NCI-H446 (cell line): Measurements from ENCODE around the gene CBLB.

Experiments used
- DNase-seq, 2 experiments: peaks; one replicate each; lab custom pipeline; 2025; lab: John Stamatoyannopoulos, UW

Gene CBLB

DNA sequence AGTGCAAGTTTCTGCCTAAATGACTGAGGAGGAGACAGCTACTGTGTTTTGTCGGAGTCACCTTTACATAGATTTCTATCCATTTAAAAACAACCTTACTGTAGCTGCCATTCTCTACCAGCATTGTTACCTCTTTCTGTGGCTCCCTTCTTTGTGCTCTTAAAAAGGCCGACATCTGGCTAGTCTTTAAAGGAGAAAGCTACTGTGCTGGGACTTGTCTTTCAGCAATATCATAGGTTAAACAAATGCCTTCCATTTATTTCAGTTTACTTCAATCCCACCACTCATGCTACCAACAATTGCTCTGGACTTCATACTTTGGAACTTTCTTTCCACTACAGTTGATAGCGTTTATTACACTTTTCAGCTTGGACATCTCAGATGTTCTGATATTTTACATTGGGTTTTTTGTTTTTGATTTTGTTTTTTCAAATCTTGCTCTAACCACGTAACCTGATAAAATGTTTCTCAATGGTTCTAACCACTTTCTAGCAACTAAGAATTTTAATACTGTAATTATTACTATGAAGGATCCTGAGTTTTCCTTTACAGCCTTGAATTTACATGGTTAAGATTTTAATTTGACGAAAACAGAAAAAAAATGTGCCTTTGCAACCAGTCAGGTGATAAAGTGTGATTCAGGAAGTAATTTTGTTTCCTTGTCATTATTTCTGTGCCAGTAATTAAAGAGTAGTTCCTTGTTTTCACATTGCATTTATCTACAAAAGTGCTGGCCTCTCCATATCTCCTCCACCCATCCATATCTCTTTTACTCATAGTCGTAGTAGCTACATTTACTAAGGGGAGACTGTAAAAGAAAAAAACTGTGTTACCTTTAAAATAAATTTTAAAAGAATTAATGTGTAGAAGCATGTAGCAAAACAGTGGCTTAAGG lies 1.3 kb upstream of the CBLB start:
- peak in 1 of 2 experiments; percentile 25 for DNase-seq

DNA sequence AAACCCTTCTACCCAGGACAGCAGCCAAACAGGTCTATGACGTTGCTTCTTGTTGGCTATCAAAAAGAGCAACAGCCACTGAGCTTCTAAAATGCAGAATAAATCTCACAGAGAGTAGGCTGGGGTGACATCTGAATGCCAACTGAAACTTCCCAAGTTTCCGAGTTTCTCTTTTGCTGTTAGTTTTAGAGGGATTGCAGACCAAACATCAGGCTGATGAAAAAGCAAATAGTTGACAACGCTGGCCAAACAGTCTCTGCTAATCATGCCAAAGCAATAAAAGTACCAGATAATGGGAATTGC lies 670 bp upstream of the CBLB start:
- no peak for DNase-seq

DNA sequence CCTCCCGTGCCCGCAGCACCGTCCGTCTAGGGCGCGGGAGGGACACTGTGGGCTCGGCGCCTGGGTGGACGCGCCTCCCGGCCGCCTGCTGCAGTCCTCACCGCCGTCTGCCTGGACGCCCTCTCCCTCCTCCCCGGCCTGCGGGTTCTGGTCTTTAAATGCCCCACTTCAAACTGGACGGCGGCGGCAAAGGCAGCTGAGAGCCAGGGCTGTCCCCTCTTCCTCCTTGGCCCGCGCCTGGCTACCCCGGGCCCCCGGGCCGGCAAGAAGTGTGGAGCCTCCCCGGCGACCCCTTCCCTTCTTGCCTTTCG lies 426 bp downstream of the CBLB start:
- peak in 1 of 2 experiments; percentile 30 for DNase-seq

DNA sequence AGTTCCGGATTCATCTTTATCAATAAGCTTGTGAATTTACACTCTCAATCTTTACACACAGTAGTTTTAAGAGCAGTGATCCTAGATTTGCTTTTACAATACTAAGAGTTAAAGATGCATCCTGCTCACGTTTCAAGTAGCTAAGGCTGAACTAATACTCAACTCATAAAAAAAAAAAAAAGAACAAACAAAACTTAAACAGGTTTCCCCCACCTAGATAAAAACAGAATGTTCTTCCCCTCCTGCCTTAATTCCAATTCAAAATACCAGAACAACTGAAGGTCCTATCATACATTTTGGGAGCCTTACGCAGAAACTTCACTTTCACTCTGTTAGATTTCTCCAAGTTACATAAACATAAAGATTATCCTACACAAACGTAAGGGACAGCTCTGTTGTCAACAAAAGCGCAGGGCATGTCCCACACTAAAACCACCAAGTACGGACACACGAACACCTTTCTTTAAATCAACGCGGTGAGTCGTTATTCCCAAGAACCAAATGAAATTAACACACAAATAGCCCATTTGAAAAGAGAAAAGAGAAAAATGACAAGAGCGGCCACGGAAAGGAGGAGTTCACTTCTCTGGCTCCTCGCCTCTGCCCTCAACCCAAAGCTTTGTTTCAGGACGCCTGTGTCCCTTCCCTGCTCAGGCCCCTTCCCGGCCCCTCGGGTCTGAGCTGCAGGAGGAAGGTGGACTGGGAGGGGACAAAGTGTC lies 941 bp downstream of the CBLB start:
- peak in 1 of 2 experiments; percentile 11 for DNase-seq

DNA sequence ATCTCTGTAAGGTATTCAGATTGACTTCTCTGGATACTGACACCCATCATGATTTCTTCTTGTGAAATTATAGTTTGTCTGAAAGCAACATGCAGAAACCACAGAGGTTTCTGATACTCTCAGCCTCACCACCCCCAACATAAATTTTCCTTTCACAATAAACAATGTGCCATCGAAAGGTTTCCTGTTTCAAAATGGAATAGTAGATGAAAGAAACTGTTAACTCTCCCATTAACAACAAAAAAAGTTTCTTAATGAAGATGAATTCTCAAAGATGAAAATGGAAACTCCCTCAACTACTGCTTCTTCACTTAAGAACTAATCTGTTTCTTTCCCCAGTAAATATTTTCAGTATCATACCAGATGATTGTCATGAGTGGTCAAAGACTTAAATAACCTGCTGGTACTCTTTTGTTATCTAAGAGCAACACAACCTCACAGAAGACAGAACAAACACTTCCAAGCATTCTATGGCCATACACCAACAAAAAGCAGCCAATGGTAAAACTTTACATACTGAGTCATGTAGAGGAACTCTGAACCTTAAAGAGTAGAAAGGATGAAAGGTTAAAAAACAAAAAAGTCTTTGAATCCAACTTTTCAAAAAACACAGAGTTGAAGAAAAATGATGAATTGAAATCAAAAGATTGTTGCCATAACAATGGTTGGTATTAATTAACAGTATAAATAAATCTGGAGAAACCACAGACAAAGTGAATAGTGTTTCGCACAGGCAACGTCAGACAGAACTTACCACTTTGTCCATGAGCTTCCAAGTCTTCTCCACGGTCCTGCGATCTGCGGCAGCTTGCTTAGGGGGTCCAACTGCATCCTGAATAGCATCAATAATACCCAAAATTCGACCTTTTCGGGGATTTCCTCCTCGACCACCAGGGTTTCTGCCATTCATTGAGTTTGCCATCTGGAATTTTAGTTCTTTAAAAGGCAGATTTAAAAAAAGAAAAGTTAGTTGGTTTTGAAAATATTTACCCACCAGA lies 1.9 kb downstream of the CBLB start:
- DNase-seq, result no peak

DNA sequence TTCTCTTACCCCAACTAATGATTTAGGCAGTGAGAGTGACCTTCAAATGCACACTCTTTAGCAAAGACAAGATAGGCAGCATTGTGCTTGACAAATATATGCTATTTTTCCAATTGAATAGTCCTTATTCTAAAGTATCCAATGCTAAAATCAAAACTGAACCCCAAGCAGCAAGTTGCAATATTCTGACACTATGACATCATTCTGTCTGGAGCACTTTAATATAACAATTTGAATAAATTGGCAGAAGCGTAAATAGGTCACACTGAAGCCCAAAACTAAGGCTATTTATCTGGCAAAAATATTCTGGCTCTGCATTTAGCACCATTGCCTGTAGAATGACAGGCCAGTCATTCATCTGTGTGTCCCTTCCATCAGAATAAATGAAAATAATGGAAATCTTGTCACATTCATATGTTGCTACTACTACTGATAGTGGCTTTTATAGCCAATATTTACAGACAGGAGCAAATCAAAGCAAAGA lies 2.9 kb downstream of the CBLB start:
- no peak for DNase-seq

DNA sequence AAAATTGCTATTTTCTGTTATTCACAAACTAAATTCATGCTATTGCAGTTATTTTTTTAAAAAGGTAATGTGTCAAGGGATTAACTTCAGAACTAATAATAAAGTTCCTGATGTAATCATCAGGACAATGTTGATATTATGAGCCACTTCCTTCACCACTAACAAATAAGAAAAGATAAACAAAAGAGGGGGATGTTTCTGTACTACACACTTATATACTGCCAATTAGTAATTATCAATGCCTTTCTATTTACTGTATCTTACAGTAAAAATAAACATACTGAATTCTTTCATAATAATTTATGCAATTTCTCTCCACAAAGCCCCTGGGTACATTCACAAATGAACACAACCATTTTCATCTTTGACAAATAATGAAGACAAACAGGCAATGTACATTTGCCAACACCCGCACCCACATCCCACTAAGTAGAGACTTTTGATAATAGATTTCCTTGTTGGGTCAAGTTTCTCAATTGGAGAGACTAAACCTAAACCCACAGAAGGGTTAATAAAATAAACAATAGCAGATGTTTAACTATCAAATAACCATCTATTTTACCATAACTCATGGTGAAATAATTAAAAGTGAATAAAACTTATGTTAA lies 3.7 kb downstream of the CBLB start:
- no peak for DNase-seq

DNA sequence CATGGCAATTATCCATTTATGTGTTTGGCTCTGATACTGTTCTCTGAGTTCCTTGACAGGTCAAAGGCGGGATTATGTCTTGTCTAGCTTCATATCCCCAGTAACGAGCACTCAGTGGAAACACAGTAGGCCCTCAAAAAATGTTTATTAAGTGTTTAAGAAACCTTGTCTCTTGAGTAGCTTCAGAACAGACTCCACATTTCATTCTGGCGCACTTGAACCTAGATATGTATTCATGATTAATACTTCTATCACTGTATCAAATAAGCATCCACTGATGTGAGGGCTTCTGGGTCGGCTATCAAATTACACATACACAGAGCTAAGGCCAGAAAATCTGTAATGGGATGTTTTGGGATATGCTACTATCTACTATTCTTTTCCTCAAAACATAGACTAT lies 4.6 kb downstream of the CBLB start:
- no peak for DNase-seq

DNA sequence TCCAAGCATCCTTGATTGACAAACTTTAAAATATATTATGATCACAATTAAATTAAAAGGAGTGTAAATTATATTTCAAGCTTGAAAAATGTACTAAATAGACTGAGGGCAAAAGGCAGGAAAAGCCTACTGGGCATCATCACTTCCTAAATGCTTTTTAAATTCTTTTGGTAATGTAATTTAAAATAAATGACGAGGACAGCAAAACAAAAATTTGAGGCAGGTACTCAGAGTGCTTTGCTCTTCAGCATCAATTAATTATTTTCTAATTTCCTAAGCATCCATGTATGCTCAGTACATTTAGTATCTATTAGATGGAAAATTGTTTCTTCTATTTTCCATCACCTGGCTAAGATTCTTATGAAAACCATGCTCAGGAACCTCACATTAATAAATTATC lies 5.2 kb downstream of the CBLB start:
- no peak for DNase-seq

DNA sequence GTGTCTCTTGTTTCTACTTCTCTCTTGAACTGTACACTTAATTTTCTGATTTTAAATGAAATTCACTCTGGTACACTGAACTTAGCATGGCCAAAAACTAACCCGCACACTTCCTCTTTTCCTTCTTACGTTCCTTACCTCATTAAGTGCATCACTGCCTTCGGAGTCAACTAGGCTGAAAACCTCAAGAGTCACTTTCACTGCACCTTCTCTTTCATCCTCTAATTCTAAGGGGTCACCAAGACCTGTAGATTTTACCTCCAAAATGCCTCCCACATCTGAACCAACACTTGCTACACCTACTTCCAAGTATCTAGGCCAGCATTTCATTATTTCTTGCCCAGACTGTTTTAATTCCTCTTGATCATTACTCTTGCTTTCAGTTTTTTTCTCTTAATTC lies 6.6 kb downstream of the CBLB start:
- no peak for DNase-seq

DNA sequence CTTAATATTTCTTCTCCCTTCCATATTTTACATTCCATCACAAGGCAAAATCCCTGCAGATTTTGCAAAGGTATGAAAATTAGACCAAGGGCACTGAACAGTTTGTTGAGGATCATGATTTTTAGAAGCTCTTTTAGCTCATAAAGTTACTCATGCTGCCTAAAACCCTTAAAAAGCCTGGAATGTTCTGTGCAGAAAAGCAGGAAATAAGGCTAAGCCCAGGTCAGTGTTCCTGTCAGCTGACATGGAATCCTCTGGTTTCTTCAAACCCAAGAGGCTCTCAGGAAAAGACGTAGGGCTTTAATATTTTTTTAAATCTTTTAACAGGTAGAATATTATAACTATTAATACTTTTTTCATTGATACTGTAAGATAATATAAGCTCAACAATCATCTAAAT lies 8.2 kb downstream of the CBLB start:
- no peak for DNase-seq

DNA sequence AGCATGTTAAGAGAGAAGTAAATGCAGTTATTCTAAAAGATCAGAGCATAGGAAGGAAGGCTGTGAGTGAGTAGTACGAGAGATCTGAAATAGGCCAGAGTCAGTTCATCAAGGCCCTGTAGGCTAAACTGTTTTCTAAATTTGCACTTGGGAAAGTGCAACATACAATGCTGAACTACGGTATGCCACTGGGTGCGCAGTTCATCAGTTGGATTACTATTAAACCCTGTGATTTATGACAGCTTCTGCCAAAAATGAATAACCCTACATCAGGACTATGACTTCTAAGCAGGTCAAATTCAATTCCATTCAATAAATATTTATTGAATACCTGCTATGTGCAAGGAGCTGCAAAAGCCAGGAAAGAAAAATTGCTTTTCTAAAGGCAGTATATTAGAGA lies 10.8 kb downstream of the CBLB start:
- DNase-seq, result no peak

DNA sequence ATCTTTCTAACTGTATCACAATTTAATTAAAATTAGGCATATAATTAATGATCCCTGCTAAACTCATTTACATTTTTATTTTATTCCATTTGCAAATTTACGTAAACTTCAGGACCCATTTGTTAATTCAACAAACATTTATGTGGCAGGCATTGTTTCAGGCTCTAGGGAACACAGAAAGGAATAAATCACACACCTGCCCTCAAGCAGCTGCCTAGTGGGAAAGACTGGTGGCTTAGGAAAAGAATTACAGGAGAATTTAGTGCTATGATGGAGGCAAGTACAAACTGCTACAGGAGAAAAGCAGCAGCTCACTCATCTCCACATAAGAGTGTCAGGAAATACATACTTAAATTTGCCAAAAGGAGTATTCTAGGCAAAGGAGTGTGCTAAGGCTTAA lies 11.2 kb downstream of the CBLB start:
- DNase-seq, result no peak

DNA sequence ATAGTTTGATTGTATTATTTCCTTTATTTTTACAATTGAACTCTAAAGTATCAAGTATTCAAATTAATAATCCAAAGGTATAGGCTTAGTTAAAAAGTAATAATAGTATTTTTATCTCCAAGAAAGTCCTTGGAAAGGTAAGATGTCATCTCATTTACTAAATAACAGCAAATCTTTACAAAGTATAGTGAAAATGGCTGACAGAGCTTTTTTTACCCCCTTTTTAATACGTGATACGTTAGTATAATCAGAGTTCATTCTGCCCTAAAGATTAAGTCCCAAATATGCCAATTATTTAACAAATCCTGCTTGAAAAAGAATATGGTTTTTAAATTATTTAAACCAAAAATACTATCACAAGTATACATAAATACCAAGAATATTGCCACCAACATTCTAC lies 12.2 kb downstream of the CBLB start:
- DNase-seq, result no peak

DNA sequence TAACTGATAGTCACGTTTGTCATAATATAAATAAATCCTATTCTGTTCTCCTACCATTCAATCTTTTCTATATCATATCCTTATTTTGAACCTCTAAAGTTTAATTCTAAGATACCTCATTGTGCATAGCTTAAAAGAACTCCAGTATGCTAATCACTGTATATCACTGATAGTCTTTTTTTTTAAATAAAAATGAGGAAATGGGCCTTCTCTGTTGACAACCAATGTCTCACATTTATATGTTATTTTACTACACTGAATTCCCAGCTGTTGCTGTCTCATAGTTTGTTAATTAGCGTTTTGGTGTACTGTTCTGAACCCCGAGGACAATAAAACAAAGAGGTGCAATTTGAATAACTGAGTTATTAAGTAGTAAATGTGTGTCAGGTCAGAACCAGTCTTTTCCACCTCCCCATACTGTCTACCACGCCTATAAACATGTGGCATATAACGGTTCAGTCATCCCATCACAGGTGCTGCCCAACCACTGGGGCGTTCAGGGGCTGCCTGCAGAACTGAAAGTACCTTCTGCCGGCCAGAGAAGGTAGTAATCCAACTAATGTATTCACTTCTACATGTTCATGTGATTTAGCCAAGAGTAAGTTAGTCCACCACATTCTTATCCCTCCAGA lies 14.9 kb downstream of the CBLB start:
- DNase-seq, result no peak

DNA sequence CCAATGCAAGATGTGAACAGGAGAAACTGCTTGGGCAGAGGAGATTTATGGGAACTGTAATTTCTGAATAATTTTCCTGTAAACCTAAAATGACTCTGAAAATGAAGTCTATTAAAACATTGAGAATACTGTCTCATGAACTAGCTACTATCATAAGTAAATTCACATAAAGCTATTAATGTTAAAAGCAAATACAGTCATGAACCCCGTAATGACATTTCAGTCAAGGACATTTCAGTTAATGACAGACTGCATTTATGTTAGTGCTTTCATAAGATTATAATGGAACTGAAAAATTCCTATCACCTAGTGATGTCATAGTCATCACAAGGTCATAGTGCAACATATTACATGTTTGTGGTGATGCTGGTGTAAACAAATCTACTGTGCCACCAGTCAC lies 17.2 kb downstream of the CBLB start:
- no peak for DNase-seq

DNA sequence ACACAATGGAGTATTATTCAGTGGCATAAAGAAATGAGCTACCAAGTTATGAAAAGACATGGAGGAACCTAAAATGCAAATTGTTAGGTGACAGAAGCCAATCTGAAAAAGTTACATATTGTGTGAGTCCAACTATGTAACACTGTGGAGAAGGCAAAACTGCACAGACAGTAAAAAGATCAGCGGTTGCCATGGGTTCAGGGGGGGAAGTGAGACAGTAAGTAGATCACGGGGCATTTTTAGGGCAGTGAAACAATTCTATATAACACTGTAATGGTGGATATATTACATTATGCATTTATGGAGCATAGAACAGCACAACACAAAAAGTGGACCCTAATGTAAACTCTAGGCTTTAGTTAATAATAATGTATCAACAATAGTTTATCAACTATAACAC lies 17.6 kb downstream of the CBLB start:
- no peak for DNase-seq

DNA sequence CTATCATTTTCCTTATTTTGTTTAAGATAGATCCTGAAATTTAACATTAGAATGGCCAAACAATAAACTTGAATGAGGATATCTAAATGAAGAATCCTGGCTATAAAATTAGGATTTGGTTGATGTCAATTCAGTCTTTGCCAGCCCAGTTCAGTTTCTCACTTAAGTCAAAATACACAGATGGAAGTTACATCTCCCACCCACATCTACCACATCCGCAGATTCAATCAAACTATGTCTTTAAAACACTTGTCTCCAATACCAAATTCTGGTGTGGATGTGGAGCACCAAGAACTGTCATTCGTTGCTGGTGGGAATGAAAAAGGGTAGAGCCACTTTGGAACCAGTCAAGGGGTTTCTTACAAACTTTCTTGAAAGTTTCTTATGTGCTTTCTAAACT lies 18.2 kb downstream of the CBLB start:
- DNase-seq, result no peak

DNA sequence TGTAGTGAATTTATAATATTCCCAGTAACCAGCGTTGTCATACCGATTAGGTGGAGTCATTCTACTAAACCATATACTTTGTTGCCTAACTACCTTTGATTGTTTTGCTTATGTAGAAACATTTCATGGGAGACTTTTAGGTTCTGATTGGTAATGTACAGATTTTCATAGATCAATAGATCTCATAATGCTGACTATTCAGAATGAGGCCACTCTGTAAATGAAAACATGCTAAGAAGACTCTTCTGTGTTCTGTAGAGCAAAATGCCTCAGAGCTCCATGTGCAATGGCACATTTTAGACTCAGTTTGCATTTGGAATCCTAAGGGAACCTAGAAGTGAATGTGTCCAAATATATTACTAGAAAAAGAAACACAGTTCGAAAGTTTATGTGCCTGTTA lies 20.0 kb downstream of the CBLB start:
- DNase-seq, result no peak

DNA sequence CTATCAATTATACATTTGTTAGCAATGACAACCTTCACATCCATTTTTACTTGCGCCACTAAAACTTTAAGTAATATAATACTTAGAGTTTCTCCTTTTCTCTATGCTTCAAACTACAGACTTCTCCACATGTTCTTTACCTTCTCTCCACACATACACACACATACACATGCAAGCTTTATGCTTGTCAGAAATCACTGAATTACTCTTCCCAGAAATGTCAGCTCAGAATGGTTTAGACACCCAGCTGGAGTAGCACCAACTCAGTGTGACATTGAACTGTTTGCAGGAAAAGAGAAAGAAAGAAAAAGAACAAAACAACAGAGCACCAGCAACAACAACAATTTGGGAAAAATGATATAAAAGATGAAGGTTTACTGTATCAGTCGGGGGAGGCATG lies 20.9 kb downstream of the CBLB start:
- no peak for DNase-seq

DNA sequence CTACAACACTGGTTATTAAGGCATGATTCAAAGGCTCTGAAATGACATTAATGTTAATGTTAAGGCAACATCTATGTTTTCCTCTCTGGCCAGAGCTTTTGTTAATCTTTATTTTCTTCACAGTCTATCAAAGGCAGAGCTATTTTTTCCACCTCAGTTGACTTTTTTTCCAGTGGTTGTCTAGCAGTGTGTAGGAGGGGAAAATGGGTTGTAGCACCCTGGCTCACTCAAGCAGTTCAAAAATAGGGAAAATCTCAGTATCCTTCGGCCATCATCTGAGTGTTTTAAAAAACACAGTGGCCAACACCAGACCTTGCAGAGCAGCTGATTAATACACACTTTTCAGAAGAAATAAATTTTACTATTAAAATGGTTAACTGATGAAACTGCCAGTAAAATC lies 21.4 kb downstream of the CBLB start:
- no peak for DNase-seq

DNA sequence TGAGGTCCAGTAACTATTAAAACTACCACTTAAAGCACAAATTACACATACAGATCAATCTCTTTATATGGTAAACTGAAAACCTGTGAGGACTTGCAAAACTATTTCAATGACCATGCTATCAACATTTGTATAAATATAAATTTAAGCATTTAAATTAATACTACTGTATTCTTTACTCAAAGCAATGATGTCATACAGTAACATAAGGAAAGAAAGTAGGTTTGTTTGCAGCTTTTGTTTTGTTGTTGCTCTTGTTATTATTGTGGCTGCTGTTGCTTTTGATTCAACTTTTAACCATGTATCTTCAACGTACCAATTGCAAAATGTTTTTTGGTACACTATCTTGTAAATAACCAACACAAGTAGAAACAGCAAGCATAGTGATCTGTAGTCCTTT lies 22.0 kb downstream of the CBLB start:
- no peak for DNase-seq
